Astrocyte (in vitro differentiated cells and primary cell): ENCODE results near the gene ATPAF2.

Source experiments
- EZH2 ChIP-seq: IDR thresholded peaks from 2 replicates; pipeline ENCODE4 v1.6.1; 2012; ENCODE audit warnings: mild to moderate bottlenecking, low read length, inconsistent platforms; ENCODE audit not compliant: insufficient read depth
- TF ChIP-seq, protein P1 (sequence below): IDR thresholded peaks from 2 replicates; pipeline ENCODE4 v1.5.1; 2011; ENCODE audit warnings: low read depth, mild to moderate bottlenecking, inconsistent platforms, low read length, moderate library complexity; ENCODE audit not compliant: insufficient read depth

DNA sequence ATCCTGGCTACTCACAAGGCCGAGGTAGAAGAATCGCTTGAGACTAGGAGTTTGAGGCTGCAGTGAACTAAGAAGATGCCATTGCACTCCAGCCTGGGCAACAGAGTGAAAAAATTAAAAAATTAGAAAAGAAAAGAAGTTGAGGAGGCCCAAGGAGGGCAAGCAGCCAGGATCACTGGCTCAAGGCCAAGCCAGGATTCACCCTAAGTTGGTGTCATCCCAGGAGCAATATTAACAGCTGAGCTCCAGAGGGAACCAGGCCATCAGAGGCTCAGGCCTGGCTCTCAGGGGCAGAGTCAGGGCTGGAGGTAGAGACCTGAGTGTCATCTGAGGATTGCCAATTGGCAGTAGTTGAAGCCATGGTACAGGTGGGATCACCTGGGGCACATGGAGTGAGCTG, 45.6 kb downstream of the ATPAF2 start:
- TF ChIP-seq EZH2: no peak
- TF ChIP-seq, protein P1, sequence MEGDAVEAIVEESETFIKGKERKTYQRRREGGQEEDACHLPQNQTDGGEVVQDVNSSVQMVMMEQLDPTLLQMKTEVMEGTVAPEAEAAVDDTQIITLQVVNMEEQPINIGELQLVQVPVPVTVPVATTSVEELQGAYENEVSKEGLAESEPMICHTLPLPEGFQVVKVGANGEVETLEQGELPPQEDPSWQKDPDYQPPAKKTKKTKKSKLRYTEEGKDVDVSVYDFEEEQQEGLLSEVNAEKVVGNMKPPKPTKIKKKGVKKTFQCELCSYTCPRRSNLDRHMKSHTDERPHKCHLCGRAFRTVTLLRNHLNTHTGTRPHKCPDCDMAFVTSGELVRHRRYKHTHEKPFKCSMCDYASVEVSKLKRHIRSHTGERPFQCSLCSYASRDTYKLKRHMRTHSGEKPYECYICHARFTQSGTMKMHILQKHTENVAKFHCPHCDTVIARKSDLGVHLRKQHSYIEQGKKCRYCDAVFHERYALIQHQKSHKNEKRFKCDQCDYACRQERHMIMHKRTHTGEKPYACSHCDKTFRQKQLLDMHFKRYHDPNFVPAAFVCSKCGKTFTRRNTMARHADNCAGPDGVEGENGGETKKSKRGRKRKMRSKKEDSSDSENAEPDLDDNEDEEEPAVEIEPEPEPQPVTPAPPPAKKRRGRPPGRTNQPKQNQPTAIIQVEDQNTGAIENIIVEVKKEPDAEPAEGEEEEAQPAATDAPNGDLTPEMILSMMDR: no peak
